ENCODE measurements around the gene NTN1. TPM values are rescaled to one million over a fixed set of nuclear protein-coding genes. Genes with fewer than 3 reads are reported as not detected.

NTN1 gene
- total RNA-seq, 4 donors from 2014 or later = 9.8 to 33.6 (median 17.6) TPM

DNA sequence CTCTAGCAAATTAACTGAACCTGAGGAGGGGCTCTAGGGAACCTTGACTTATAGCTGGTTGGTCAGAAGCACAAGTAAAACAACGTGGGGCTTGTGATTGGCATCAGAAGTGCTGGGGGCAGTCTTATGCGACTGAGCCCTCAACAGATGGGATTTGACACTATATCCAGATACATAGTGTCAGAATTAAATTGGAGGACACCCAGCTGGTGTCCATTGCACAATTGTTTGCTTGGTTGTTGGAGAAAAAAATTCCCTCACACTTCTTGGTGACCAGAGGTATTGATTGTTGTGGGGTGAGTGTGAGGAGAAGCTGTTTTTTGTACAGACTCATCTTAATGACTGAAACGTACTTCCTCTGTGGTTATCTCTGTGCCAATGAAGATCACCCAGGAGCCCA is 59.7 kb downstream of the NTN1 start:
- WGBS, 2 donors = 33 to 50% methylated on average over 2 to 3 of the region's 3 CpGs
- H3K27me3 ChIP-seq = no peaks in the 10 kb centered on the region

GRCh38 chr17:9086577-9086976 is 65.3 kb downstream of the NTN1 start:
- TF ChIP-seq, protein P1, sequence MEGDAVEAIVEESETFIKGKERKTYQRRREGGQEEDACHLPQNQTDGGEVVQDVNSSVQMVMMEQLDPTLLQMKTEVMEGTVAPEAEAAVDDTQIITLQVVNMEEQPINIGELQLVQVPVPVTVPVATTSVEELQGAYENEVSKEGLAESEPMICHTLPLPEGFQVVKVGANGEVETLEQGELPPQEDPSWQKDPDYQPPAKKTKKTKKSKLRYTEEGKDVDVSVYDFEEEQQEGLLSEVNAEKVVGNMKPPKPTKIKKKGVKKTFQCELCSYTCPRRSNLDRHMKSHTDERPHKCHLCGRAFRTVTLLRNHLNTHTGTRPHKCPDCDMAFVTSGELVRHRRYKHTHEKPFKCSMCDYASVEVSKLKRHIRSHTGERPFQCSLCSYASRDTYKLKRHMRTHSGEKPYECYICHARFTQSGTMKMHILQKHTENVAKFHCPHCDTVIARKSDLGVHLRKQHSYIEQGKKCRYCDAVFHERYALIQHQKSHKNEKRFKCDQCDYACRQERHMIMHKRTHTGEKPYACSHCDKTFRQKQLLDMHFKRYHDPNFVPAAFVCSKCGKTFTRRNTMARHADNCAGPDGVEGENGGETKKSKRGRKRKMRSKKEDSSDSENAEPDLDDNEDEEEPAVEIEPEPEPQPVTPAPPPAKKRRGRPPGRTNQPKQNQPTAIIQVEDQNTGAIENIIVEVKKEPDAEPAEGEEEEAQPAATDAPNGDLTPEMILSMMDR (IDR thresholded peaks at IDR 0.05) = no peak
- no peak for TF ChIP-seq POLR2A (IDR thresholded peaks at IDR 0.05)
- intact Hi-C loops (cut with DNase I) = no loop called here
- Histone ChIP-seq H3K36me3 (peaks cover 0 to 15% (median 0%) of the 10 kb centered on the region in 3 donors), H3K27ac (no peak overlapping the region), H3K9me3 (no peaks in the 10 kb centered on the region), H3K27me3 (no peaks in the 10 kb centered on the region), H3K4me3 (no peak overlapping the region), H3K4me1 (peaks cover 0 to 19% (median 3%) of the 10 kb centered on the region in 3 donors)
- 88 to 93% methylated on average over 4 of the region's 4 CpGs for WGBS, 2 donors
- DNase-seq = no peak

More for the DNA sequence above, 59.7 kb downstream of the NTN1 start:
- Histone ChIP-seq H3K4me1 (peaks cover 0 to 21% (median 11%) of the 10 kb centered on the region in 3 donors), H3K4me3 (no peak overlapping the region), H3K36me3 (peaks cover 0 to 9% (median 0%) of the 10 kb centered on the region in 3 donors), H3K9me3 (no peaks in the 10 kb centered on the region), H3K27ac (no peak overlapping the region)
- TF ChIP-seq POLR2A (IDR thresholded peaks at IDR 0.05) = no peak
- TF ChIP-seq, protein P1 (IDR thresholded peaks at IDR 0.05) = no peak
- no peak for DNase-seq
- intact Hi-C loops (cut with DNase I) = no loop called here

- Histone ChIP-seq H3K27ac (no peak overlapping the region), H3K36me3 (peaks cover 0 to 15% (median 0%) of the 10 kb centered on the region in 3 donors), H3K27me3 (no peaks in the 10 kb centered on the region), H3K4me3 (no peak overlapping the region), H3K4me1 (peaks cover 0 to 19% (median 3%) of the 10 kb centered on the region in 3 donors), H3K9me3 (no peaks in the 10 kb centered on the region)
- intact Hi-C loops (cut with DNase I) = no loop called here
- TF ChIP-seq POLR2A (IDR thresholded peaks at IDR 0.05) = no peak
- TF ChIP-seq, protein P1 (IDR thresholded peaks at IDR 0.05) = no peak
- DNase-seq = no peak
- 94% methylated on average over 6 of the region's 9 CpGs; no CpG with 5 or more reads in 1 of the 2 donors for WGBS, 2 donors
Measured at GRCh38 chr17:9087921-9088320, 66.6 kb downstream of the NTN1 start.

DNA sequence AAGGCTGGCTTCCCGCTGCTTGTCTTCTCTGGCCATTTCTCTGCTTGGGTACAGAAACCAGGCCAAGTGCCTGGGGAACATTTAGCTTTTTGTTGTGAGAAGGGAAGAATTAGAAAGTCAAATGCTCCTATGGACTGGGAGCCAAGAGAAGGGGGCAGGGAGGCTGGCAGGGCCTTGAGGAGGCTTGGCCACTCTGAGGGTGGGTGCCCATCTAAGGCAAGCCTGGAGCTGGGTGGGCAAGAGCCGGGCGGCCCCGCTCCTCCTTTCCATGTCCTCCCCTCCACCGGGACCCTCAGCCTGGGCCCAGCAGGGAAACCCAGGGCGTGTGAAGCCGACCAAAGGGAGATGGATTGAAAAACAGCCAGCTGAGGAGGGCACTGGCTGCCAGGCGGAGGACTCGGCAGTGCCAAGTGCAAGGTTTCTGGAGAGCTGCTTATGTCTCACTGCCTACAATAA is 69.4 kb downstream of the NTN1 start:
- TF ChIP-seq, protein P1 (IDR thresholded peaks at IDR 0.05) = no peak
- peaks cover 0 to 32% (median 3%) of the 10 kb centered on the region in 3 donors for H3K4me1 ChIP-seq
- DNase-seq = no peak
- no peaks in the 10 kb centered on the region for H3K9me3 ChIP-seq
- no peaks in the 10 kb centered on the region for H3K27me3 ChIP-seq
- intact Hi-C loops (cut with DNase I) = no loop called here
- H3K4me3 ChIP-seq = no peak overlapping the region
- H3K27ac ChIP-seq = peak overlapping the region in 3 of 4 donors; percentile 60 to 78 (median 69)
- 38 to 45% methylated on average over 5 to 9 of the region's 9 CpGs for WGBS, 2 donors
- peaks cover 0 to 7% (median 0%) of the 10 kb centered on the region in 3 donors for H3K36me3 ChIP-seq

- WGBS, 2 donors = 88 to 96% methylated on average over 1 of the region's 1 CpG
- intact Hi-C loops (cut with DNase I) = no loop called here
Measured at GRCh38 chr17:9094193-9094592, 72.9 kb downstream of the NTN1 start.

More at GRCh38 chr17:9094193-9094592, 72.9 kb downstream of the NTN1 start:
- no peak for DNase-seq
- H3K4me3 ChIP-seq = no peak overlapping the region
- peak overlapping the region in 2 of 4 donors; percentile 23 to 26 for H3K27ac ChIP-seq
- H3K36me3 ChIP-seq = no peaks in the 10 kb centered on the region
- TF ChIP-seq, protein P1 (IDR thresholded peaks at IDR 0.05) = no peak
- no peak for TF ChIP-seq POLR2A (IDR thresholded peaks at IDR 0.05)
- H3K9me3 ChIP-seq = no peaks in the 10 kb centered on the region
- H3K4me1 ChIP-seq = peaks cover 0 to 36% (median 3%) of the 10 kb centered on the region in 3 donors
- no peaks in the 10 kb centered on the region for H3K27me3 ChIP-seq
